ENCODE data around the gene DDX59.

The DDX59 gene

DNA sequence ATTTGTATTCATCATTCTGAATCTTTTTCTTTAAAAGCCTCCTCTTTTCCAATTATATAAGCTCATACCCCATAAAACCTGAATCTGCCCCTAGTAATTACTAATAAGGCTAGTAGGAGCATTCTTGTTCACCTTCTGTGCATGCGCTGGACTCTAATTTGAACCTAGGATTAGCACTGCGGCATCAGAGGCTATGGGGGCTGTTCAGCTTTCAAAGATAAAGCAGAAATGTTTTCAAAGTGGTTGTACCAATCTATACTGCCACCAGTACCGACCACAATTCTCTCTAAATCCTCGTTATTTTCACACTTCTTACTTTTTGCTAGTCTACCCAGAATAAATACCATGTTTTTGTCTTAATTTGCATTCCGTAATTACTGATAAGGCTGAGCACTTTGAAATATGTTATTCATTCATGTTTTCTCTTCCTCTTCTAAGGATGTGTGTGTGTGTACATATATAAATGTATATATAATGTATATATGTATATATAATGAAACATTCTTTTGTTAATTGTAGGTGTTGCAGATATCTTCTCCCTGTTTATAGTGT, 1.6 kb upstream of the DDX59 start:
- DNase-seq = no peak

DNA sequence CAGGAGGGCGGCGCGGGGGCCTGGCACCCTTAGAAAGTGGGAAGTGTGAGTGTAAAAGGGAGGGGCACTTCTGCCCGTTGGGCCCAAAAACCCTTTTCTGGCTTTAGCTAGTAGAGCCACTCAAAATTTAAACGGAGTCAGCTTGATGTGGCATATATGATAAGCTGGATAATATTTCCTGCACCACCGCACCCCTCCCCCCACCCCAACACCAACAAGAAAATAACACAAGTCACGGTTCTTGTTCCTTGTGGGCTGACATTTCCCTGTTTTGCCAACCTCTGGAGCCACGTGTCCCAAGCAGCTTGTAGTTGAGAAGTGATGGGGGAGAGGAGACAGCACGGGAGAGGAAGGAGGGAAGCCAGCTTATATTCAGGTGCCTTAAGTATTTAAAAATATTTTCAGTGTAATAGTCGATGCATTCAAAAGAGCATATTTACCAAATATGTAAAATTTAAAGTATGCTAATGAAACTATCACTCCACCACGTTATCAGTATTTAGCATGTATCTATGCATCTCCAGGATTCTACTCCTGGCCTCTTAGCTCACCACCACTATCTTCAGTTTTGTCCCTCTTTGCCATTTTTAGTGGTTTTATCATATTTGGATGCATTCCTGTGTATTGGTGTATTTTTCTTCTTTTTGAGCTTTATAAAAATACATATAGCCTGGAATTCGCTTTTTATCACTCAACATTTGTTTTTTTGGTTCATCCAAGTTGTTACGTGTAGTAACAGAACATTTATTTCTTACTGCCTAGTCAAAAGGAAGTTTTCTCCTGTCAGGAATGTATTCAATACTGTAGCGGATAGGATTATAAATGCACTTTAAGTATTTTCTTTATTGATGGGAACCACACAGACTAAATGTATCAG, 773 bp upstream of the DDX59 start:
- DNase-seq = peak in 33 of 56 donors; percentile 2 to 81 (median 55)

DNA sequence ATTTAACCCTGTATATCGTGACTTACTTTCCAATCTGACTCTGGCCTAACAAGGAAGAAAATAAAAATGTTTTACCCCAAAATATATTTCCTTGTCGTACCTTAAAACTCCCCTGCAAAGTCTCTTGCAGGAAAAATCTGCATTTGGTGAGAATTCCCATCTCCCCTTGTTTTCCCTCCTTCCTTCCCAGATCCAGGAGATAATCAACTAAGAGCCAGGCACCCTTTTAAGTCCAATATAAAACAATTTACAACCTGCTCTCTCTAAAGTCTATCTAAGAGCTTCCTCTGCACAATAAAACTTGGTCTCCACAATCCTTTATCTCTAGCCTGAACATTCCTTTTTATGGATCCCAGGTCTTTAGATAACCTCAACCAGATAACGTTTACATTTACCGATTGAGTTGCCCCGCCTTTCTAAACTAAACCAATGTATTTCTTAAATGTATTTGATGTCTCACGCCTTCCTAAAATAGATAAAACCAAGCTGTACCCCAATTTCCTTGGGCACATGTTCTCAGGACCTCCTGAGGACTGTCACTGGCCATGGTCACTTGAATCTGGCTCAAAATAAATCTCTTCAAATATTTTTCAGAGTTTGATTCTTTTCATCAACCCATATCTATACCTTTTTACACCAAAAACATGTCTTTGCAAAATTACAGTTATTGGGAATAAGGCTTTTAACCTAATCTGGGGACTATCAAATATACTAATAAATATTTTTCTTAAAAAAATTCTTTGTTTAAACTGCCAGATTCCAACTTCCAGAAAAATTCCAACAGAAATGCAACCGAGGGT, 993 bp downstream of the DDX59 start:
- no peak for DNase-seq

DNA sequence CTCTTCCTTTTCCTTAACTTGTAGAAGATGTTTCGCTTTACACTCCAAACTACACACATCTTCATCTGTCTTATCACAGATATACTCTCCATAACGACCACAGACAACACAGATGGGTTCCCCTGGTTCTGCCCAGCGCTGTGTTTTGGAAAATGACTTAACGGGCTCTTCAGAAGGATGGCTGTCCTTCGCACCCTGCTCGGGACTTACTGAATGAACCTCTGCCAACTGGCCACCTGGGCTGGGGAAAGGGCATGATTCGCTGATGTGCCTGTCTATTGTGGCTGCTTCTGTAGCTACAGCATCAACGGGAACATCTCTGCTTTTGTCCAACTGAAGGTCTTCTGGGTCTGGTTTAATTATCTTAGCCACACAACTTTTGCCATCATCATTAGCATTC, 3.4 kb downstream of the DDX59 start:
- DNase-seq = peak in 1 of 56 donors; percentile 0

DNA sequence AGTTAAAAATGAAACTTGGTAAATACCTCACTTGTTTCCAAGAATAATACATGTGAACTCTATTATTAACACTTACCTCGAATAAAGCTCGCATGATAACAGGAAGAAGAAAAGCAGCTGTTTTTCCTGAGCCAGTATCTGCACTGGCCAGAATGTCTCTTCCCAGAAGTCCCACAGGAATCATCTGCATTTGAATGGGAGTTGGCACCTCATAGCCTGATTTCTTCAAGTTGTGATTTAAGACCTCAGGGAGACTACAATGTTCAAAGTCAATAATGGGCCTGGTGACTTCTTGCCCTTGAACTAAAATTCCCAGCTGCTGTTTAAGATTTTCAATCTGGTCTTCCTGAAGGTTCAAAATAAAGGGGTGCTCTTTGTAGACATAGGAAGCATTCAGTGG, 3.8 kb downstream of the DDX59 start:
- DNase-seq = no peak

DNA sequence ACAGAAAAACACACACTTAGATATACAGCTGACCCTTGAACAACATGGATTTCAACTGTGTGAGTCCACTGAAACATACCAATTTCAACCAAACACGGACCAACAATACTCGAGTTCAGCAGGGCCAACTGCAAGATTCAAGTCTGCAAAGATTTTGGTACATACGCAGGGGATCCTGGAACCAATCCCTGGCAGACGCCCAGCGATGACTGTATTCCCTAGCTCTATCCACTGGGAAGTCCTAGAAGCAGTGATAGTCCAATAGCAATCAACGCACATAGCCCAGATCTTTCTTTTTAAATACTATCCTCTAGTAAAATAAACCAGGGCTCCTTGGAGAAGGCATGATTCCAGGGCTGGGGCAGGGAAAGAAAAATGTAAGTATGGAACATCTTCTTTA, 9.0 kb downstream of the DDX59 start:
- DNase-seq = no peak

DNA sequence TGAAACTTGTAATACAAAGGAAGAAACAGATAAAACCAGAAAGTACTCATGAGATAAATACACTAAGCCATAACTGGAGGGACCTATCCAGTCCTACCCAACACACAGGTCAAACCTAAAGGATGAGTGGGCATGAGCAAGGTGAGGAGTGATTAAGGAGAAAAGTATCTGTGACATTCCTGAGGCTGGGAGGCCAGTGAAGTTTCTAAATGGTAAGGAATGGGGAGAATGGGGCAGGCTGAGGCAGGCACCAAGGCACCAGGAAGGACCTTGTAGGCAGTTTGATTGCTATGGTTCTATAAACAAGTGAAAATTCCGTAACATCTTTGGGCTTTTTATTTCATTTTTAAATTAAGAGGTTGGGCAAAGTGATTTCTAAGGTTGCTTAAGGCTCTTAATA, 10.4 kb downstream of the DDX59 start:
- no peak for DNase-seq

DNA sequence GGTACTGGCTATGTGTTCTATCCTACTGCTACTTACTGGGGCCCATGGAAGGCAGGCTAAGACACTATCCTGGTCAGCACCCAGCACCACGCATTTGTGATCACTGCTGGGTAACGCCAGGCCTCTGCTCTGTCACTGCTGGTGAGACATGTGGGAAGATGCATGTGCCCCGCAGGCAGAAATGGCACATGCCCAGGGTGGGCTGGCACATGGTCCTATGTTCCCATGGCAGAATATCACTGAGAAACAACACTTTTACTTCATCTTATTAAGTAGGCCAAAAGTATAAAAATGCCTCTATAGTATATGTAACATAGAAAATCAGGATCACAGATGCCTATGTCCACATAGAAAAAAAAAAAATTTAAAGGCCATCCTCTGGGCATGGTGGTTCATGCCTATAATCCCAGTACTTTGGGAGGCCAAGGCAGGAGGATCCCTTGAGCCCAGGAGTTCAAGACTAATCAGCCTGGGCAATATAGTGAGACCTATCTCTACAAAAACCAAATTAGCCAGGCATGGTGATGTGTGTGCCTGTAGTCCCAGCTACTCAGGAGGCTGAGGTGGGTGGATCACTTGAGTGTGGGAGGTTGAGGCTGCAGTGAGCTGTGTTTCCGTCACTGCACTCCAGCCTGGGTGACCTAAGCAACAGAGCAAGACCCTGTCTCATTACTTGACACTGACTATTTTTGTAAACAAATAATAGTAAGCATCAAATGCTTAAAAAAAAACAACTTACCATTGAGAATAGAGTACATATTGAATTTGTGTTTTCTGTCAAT, 11.5 kb downstream of the DDX59 start:
- no peak for DNase-seq

DNA sequence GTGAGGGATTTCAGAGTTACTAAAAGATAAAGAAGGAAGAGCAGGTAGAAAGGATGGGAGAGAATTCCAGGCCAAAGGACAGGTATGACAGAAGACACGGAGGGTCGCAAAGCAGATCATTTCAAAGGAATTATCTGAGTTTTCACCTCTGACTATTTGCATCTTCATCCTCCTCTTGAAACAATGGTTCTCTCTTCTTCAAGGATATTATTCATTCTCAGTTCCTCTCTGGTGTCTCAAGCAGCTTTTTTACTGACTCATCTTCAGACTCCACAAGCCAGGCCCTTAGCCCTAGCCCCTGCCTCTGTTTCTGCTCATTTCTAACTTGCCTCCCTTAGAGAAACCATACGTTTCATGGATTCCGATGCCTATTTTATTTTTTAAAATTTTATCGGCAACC, 15.0 kb downstream of the DDX59 start:
- no peak for DNase-seq

DNA sequence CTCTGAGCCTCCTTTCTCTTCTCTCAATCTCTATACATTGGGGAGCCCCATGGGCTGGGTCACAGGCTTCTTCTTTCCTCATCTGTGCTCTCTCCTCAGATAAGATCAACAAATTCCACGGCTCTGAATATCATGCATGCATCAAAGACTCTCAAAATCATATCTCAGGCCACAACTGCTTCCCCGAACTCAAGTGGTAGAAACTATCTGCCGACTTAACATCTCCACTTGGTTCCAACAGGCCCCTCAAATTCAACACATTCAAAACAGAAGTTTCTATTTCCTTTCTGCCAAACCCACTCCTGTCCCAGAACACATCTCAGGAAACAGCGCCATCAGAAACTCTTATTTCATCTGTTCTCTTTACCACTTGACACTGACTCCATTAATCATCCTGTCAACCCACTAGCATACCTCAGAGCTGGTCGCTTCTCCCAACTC, 16.7 kb downstream of the DDX59 start:
- DNase-seq = no peak

DNA sequence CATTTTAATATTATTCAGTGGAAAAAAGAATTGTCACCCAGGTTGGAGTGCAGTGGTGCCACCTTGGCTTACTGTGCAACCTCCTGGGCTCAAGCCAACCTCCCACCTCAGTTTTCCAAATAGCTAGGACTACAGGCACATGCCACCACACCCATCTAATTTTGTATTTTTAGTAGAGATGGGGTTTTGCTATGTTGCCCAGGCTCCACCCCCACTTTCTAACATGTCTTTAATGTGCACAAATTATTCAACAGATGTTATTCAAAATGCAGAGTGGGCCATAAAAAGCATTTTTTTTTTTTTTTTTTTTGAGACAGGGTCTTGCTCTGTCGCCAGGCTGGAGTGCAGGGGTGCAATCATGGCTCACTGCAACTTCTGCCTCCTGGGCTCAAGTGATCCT, 17.3 kb downstream of the DDX59 start:
- DNase-seq = no peak

DNA sequence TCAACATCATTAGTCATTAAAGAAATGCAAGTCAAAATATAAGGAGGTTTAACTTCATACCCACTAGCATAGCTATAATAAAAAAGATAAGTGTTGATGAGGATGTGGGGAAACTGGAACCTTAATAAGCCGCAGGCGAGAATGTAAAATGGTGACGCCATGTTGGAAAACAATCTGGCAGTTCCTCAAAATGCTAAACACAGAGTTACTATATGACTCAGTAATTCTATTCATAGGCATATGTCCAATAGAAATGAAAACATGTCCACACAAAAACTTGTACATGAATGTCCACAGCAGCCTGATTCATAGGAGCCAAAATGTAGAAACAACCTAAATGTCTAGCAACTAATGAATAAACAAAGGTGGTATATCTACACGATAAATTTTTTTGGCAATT, 23.2 kb downstream of the DDX59 start:
- no peak for DNase-seq

DNA sequence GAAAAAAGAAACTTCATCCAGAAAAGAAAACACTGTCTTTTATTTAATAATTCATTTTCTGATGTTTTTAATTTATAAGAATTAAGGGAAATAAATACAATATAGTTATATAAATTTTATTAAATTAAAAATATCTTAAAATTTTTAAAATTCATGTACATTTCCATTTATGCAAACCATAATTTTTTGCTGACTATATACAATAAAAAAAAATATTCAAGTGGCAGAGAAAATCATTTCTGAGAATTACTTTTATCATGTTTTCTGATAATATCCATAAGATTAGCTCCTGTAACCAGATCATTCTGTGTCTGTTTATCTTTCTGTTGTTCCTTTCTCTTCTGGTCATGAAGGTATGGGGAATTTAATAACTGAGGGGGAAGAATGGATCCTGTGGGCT, 25.7 kb downstream of the DDX59 start:
- no peak for DNase-seq

DNA sequence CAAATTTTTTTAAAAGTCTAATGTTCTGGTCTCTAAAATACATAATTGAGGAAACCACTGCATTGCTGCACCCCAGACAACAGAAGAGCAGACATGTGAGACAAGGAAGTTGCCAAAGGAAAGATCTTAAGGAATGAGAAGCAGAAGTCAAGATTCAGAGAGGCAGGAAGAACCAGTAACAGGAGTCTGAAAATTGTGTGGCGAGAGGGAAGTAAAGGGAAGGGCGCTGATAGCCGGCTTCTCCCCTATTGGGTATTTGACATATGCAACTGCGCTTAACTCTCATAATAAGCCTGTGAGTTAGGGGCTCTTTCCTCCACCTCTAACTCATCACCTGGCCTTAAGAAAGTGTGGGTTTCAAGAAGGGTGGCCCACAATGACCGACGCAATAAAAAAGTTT, 27.2 kb downstream of the DDX59 start:
- no peak for DNase-seq

DNA sequence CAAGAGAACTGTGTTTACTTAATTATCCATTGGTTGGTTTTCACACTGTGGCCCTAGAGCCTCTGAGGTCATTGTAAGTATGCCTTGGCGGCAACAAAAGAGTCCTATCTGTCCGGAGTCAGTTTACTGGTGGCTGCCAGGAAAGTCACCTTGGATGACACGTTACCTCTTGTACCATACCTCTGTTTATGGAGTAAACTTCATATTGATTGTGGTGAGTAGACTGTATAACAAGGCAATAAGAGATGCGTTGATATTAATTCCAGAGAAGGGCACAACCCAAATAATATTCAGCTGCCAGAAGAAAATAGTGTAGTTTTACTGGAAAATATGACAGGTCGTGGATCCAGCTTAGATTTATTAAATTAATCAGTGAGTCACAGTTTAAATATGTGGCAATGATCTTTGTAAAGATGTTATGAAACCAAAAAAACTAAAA, 28.7 kb downstream of the DDX59 start:
- no peak for DNase-seq

DNA sequence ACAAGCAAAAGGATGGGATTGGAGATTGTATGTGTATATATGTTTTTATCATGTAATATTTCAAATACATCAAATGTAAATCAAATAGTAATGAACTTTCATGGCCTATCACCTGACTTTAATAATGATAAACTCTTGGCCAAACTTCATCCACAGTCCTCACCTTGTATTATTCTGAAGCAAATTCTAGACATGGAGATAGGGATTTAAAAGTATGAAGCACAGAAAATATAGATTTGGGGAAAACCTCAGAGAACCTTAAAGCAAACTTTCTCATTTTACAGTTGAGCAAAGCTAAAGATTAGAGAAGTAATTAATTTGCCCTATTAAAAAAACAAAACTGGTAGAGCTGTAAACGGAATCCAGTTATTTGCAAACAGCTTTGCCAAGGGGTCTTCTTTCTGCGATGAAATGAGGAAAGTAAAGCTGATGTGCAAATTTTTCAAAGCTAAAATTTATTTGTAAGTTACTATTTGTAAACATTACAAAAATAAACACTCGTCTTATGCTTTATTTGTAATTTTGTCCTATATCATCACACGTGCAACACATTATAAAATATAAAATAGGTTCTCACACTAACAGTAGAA, 29.2 kb downstream of the DDX59 start:
- DNase-seq = no peak

DNA sequence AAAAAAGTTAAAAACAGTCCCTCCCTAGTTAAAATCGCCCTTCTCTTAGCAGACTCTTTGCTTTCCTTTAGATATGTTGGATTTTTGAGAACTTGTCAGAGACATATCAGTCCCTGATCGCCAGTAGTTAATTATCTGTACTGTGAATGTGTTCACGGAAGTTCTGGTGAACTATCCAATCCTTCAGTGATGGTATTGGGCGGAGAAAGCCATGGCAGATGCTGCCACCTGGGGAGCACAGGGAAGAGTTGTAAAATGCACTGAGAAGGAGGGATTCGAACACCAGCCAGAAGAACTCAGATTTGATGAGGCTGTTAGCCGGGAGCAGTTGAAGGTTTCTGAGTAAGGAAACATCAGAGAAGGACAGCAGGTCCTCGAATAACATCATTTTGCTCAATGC, 31.6 kb downstream of the DDX59 start:
- no peak for DNase-seq

DNA sequence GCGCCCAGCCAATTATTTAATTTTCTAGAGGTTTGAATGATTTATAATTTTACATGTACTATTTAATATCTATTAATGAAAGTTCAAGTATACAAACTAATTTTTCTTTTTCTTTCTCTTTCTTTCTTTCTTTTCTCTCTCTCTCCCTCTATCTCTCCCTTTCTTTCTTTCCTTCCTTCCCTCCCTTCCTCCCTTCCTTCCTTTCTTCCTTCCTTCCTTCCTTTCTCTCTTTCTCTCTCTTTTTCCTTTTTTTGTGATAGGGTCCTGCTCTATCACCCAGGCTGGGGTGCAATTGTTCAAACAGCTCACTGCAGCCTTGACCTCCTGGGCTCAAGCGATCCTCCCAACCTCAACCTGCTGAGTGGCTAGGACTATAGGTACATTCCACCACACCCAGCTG, 33.0 kb downstream of the DDX59 start:
- no peak for DNase-seq

DNA sequence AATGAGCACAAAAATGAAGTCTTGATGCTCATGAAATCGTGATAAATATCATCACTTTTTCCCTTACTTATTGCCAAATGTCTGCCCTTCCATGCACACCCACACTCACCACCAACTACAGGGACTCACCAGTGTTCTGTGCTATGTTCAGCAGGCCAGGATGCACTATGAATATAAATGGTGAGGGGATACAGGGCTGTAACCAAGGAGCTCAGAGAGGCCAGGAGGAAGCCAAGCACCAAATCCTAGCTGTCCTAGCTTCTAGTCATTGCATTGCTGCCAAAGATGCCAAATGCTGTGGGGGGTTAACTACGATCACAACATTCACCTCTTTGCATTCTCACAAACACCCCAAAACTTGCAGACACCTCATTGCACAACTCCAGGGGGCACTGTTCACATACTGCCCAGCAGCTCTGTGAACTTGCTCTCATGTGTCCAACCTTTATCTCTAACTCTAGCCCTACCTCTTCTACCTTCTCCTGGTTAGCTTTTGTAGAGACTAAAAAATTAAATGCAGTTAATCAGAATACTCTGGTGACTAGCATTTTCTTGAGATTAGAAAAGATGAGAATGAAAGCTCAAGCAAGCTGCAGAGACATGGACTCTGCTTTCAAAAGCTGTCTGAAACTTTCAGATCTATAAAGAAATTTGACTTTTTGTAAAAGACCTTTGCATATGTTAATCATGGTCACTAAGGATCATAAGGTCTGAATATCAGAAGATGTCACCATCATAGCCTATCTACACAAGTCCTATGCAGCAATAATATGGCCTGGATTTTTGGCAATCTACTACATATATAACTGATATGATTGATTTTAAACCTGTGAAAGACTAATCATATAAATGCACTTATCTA, 35.2 kb downstream of the DDX59 start:
- peak in 2 of 56 donors; percentile 18 to 21 for DNase-seq

DNA sequence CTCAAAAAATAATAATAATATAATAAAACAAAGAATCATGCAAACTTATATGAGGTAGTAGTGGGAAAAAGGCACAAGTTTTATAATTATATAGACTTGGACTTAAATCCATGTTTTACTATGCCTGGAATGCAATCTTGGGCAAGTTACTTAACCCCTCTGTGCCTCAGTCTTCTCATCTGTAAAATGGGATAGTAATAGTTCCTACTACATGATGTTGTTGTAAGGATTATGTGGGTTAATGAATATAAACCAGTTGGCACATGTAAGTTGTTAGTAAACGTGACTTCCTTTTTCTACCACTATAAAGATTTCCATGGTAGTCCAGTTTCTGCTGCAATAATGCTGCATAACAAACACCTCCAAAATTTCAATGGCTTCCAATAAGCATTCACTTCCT, 38.3 kb downstream of the DDX59 start:
- DNase-seq = no peak

Measured in nucleus accumbens (tissue), 56 donors.